OCI-LY7 (cell line): ENCODE data around the gene PCTP. TPM values are rescaled to one million over a fixed set of nuclear protein-coding genes. Genes with fewer than 3 reads are reported as not detected.

Source experiments
- BruUV-seq: library from RNA; stranded (reverse); fragments of 400-500 nt; replicated peaks from 2 replicates; lab custom pipeline; 2021; lab: Mats Ljungman, UMichigan
- CTCF ChIA-PET: fragments of 300-600 bp; sonication (Branson Sonifier 250); formaldehyde crosslinking; loops from one replicate; lab custom pipeline; 2022; ENCODE audit warnings: antibody characterized with exemption; ENCODE audit not compliant: unreplicated experiment; lab: Charles Lee
- POLR2A ChIA-PET: fragments of 300-600 bp; sonication (Branson Sonifier 250); formaldehyde crosslinking; loops from one replicate; lab custom pipeline; 2022; ENCODE audit warnings: antibody characterized with exemption; lab: Charles Lee
- DNase-seq: peaks from one replicate; pipeline ENCODE4 v3.0.0-alpha.2; 2015; ENCODE audit warnings: low spot score
- H2AFZ ChIP-seq: fragments of 200-600 bp; sonication (generic), shearing (Covaris generic); 2 replicates; pipeline ENCODE4 v1.6.1; 2014; ENCODE audit warnings: mild to moderate bottlenecking, antibody characterized with exemption, low read length, moderate library complexity
- H3K27ac ChIP-seq: fragments of 200-600 bp; sonication (generic); 2 replicates; pipeline ENCODE4 v1.5.1; 2014; ENCODE audit warnings: mixed run types, low read depth, mild to moderate bottlenecking, moderate library complexity, low read length, inconsistent platforms; ENCODE audit not compliant: poor library complexity, severe bottlenecking
- H3K36me3 ChIP-seq: fragments of 200-600 bp; sonication (generic); 2 replicates; pipeline ENCODE4 v1.6.1; 2014; ENCODE audit warnings: mild to moderate bottlenecking, antibody characterized with exemption, low read length, moderate library complexity, mixed read lengths; ENCODE audit not compliant: insufficient read depth
- H3K4me1 ChIP-seq: fragments of 200-600 bp; sonication (generic); 2 replicates; pipeline ENCODE4 v1.5.1; 2014; ENCODE audit warnings: mild to moderate bottlenecking, low read length; ENCODE audit not compliant: insufficient read depth, poor library complexity, severe bottlenecking
- H3K4me2 ChIP-seq: fragments of 200-600 bp; sonication (generic); 2 replicates; pipeline ENCODE4 v1.6.1; 2014; ENCODE audit warnings: mild to moderate bottlenecking, low read length
- H3K4me3 ChIP-seq: fragments of 200-600 bp; sonication (generic); 2 replicates; pipeline ENCODE4 v1.5.1; 2014; ENCODE audit warnings: mild to moderate bottlenecking, low read depth, low read length; ENCODE audit not compliant: poor library complexity, severe bottlenecking
- H3K79me2 ChIP-seq: fragments of 200-600 bp; sonication (generic); 2 replicates; pipeline ENCODE4 v1.6.1; 2016; ENCODE audit warnings: low read depth, mild to moderate bottlenecking, low read length, moderate library complexity, mixed read lengths; ENCODE audit not compliant: insufficient read depth
- H3K9me2 ChIP-seq: fragments of 200-600 bp; sonication (generic); 2 replicates; pipeline ENCODE4 v1.6.1; 2016; ENCODE audit warnings: mild to moderate bottlenecking, low read length, mixed read lengths; ENCODE audit not compliant: insufficient read depth
- H3K9me3 ChIP-seq: fragments of 200-600 bp; sonication (generic); 2 replicates; pipeline ENCODE4 v1.6.1; 2014; ENCODE audit warnings: mild to moderate bottlenecking, mixed run types, low read length, mixed read lengths
- H4K20me1 ChIP-seq: fragments of 200-600 bp; sonication (generic); 2 replicates; pipeline ENCODE4 v1.6.1; 2014; ENCODE audit warnings: mild to moderate bottlenecking, antibody characterized with exemption, low read length, moderate library complexity, mixed read lengths; ENCODE audit not compliant: insufficient read depth
- EZH2phosphoT487 ChIP-seq: fragments of 200-600 bp; sonication (generic); IDR thresholded peaks from 2 replicates; pipeline ENCODE4 v1.6.1; 2018; ENCODE audit warnings: low read depth, borderline replicate concordance, mild to moderate bottlenecking, mixed run types, antibody characterized with exemption, low read length, moderate library complexity, mixed read lengths
- intact Hi-C: fragments of 100-400 bp; cut with micrococcal nuclease; formaldehyde crosslinking; loops from one replicate; pipeline ENCODE4 v1.10.0; 2022; ENCODE audit not compliant: unreplicated experiment
- total RNA-seq, 2 experiments: library from RNA; depleted of rRNA in 1 of 2; stranded (reverse); fragments of >200 nt in 1 of 2; shearing (Covaris generic) in 1 of 2; gene quantifications; 2 replicates each; pipeline ENCODE4 v1.2.3, GENCODE V29; 2014 to 2022
- TF ChIP-seq, protein P1 (sequence below): fragments of 200-600 bp; sonication (generic); conservative IDR thresholded peaks from 2 replicates; pipeline ENCODE4 v1.5.1; 2014; ENCODE audit warnings: mild to moderate bottlenecking, antibody characterized with exemption, low read length, moderate library complexity, mixed read lengths

The PCTP gene
- total RNA-seq, 2 experiments from 2014 or later = 6.1 to 9.4 TPM

DNA sequence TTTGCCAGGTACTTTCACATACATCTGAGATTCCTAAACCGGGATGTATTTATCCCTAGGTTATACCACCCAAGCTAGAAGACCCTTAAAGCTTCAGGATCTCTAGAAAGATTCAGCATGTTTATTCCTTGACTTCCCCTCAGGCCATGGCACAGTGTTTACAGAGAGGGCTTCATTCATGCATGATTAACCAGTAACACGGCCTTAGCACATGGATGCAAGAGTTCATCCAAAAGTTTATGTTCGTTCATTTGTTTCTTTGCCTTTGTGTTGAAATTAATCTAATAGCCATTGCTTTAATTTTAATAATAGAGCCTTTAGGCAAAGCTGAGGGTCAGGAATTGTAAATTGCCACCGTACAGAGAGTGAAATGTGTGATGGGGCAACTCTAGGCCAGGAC, 13.8 kb downstream of the PCTP start:
- TF ChIP-seq, protein P1, sequence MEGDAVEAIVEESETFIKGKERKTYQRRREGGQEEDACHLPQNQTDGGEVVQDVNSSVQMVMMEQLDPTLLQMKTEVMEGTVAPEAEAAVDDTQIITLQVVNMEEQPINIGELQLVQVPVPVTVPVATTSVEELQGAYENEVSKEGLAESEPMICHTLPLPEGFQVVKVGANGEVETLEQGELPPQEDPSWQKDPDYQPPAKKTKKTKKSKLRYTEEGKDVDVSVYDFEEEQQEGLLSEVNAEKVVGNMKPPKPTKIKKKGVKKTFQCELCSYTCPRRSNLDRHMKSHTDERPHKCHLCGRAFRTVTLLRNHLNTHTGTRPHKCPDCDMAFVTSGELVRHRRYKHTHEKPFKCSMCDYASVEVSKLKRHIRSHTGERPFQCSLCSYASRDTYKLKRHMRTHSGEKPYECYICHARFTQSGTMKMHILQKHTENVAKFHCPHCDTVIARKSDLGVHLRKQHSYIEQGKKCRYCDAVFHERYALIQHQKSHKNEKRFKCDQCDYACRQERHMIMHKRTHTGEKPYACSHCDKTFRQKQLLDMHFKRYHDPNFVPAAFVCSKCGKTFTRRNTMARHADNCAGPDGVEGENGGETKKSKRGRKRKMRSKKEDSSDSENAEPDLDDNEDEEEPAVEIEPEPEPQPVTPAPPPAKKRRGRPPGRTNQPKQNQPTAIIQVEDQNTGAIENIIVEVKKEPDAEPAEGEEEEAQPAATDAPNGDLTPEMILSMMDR = no peak
- Histone ChIP-seq H3K79me2 (no peaks in the 10 kb centered on the region), H3K27ac (no peak overlapping the region), H3K9me2 (no peaks in the 10 kb centered on the region), H3K9me3 (no peaks in the 10 kb centered on the region), H3K36me3 (no peaks in the 10 kb centered on the region), H3K4me3 (no peak overlapping the region), H4K20me1 (no peaks in the 10 kb centered on the region), H3K4me1 (peaks cover 6% of the 10 kb centered on the region), H3K4me2 (no peak overlapping the region), H2AFZ (no peak overlapping the region)
- no TSS peak for BruUV-seq
- CTCF ChIA-PET = no interaction called here
- POLR2A ChIA-PET = no interaction called here
- intact Hi-C loops = no loop called here
- no peak for DNase-seq

DNA sequence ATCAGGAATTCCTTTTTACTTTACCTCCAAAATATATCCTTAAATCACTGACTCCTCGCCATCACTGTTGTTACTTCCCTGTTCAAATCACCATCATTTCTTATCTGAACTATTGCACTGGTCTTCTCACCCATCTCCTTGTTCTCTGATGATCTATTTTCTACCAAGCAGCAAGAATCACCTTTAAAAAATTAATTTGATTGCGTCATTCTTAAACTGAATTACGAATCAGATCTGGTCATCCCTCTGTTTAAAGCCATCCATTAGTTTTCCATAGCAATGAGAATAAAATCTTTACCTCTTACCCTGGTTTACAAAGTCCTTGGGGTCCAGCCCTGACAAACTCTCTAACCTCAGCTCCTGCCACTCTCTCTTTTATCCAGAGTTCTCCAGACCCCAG, 14.6 kb downstream of the PCTP start:
- Histone ChIP-seq H3K4me2 (no peak overlapping the region), H3K79me2 (no peaks in the 10 kb centered on the region), H3K4me1 (peaks cover 6% of the 10 kb centered on the region), H3K9me2 (no peaks in the 10 kb centered on the region), H3K9me3 (no peaks in the 10 kb centered on the region), H4K20me1 (no peaks in the 10 kb centered on the region), H3K36me3 (no peaks in the 10 kb centered on the region), H3K4me3 (no peak overlapping the region), H3K27ac (no peak overlapping the region), H2AFZ (no peak overlapping the region)
- POLR2A ChIA-PET = no interaction called here
- CTCF ChIA-PET = no interaction called here
- intact Hi-C loops = no loop called here
- no peak for TF ChIP-seq EZH2phosphoT487
- TF ChIP-seq, protein P1 = no peak
- no peak for DNase-seq
- BruUV-seq = no TSS peak

DNA sequence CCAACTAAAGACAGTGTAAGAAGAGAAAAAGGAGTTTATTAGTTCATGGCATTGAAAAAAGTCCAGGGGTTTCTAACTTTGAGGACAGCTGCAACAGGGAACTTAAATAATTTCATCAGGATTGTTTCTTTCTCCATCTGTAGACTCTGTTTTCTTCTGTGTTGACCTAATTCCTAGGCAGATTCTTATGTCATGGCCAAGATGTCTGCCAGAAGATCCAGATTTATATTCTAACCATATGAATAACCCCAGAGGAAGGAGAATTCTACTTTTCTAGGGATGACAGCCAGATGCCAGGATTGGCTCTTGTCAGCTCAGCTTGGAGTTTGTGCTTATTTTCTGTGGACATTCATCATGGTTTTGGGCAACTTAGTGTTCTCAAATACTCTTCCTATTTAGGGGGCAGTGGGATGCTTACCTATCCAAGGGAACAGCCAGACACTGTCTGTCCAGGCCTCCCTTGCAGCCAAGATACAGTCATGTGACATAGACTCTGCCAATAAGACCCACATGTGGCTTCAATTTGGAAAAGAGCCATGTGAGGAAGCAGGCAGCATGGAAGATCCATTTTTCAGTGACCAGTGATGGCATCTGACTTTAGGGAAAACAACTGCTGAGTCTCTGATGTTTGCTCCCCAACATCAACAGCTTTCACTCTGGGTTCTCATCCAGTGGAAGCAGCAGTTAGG, 18.2 kb downstream of the PCTP start:
- Histone ChIP-seq H3K9me2 (no peaks in the 10 kb centered on the region), H3K4me2 (no peak overlapping the region), H3K27ac (no peak overlapping the region), H3K9me3 (no peaks in the 10 kb centered on the region), H4K20me1 (no peaks in the 10 kb centered on the region), H2AFZ (no peak overlapping the region), H3K36me3 (no peaks in the 10 kb centered on the region), H3K4me1 (peaks cover 2% of the 10 kb centered on the region), H3K4me3 (no peak overlapping the region), H3K79me2 (no peaks in the 10 kb centered on the region)
- DNase-seq = no peak
- intact Hi-C loops = no loop called here
- TF ChIP-seq, protein P1 = no peak
- no peak for TF ChIP-seq EZH2phosphoT487
- ChIA-PET CTCF (no interaction called here), POLR2A (interaction anchor here (1.0 kb wide), 1 partner anchor 18 kb away, joined by 3 read pairs; the partner anchor contains the start of gene PCTP)
- BruUV-seq = no TSS peak
